Panc1 (cell line): ENCODE measurements around the gene DYNLL1.

Source experiments
- POLR2AphosphoS5 ChIP-seq: IDR thresholded peaks from 2 replicates; pipeline ENCODE4 v1.6.1; 2012; ENCODE audit warnings: mild to moderate bottlenecking, low read depth, low read length, moderate library complexity
- REST ChIP-seq, 2 experiments: IDR thresholded peaks; 2 replicates each; pipeline ENCODE4 v1.6.1; 2011 to 2012; ENCODE audit warnings: low read depth in 2 of 2, control low read depth in 1 of 2, low read length in 1 of 2, mild to moderate bottlenecking in 1 of 2, moderate library complexity in 1 of 2; ENCODE audit not compliant: insufficient read depth in 1 of 2
- TCF7L2 ChIP-seq: IDR thresholded peaks from 2 replicates; pipeline ENCODE4 v1.6.1; 2011; ENCODE audit warnings: mild to moderate bottlenecking, low read depth, low read length, inconsistent platforms
- TF ChIP-seq, protein P1 (sequence below): fragments of 450-650 bp; IDR thresholded peaks from 2 replicates; pipeline ENCODE4 v1.5.1; 2017; ENCODE audit warnings: mild to moderate bottlenecking

- no peak for TF ChIP-seq REST (IDR thresholded peaks at IDR 0.05; ENCODE audit: insufficient read depth in 1 of 2, low read depth in 2 of 2, low read length in 1 of 2)
- TF ChIP-seq, protein P1, sequence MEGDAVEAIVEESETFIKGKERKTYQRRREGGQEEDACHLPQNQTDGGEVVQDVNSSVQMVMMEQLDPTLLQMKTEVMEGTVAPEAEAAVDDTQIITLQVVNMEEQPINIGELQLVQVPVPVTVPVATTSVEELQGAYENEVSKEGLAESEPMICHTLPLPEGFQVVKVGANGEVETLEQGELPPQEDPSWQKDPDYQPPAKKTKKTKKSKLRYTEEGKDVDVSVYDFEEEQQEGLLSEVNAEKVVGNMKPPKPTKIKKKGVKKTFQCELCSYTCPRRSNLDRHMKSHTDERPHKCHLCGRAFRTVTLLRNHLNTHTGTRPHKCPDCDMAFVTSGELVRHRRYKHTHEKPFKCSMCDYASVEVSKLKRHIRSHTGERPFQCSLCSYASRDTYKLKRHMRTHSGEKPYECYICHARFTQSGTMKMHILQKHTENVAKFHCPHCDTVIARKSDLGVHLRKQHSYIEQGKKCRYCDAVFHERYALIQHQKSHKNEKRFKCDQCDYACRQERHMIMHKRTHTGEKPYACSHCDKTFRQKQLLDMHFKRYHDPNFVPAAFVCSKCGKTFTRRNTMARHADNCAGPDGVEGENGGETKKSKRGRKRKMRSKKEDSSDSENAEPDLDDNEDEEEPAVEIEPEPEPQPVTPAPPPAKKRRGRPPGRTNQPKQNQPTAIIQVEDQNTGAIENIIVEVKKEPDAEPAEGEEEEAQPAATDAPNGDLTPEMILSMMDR, result no peak
- TF ChIP-seq POLR2AphosphoS5, result no peak
- no peak for TF ChIP-seq TCF7L2
Observed at GRCh38 chr12:120485961-120486881, 9.7 kb upstream of the DYNLL1 start.
